Natural killer cell (primary cell): ENCODE results near the gene OSBPL10. TPM values are rescaled to one million over a fixed set of nuclear protein-coding genes. Genes with fewer than 3 reads are reported as not detected.

ENCODE experiments used
- ATAC-seq, 3 donors: fragments of 150-1000 bp in 2 of 3; fragments of 200-7000 bp in 1 of 3; cut with Tn5 transposase; 1 replicate in 1 of 3; 2 replicates in 2 of 3; pipeline ENCODE4 v1.10.0; 2021; ENCODE audit warnings: mild to moderate bottlenecking in 2 of 3, moderate library complexity in 2 of 3
- DNase-seq, 2 donors: peaks; one replicate each; pipeline versions ENCODE4 v3.0.0 to v3.0.0-alpha.2; 2013 to 2021; ENCODE audit warnings: mixed read lengths in 1 of 2
- H3K27ac ChIP-seq: one replicate; pipeline ENCODE4 v1.5.1; 2013; ENCODE audit warnings: mild to moderate bottlenecking, low read length
- H3K27me3 ChIP-seq: one replicate; pipeline ENCODE4 v1.6.1; 2013; ENCODE audit warnings: low read length; ENCODE audit not compliant: control insufficient read depth, insufficient read depth
- H3K36me3 ChIP-seq: one replicate; pipeline ENCODE4 v1.6.1; 2013; ENCODE audit warnings: low read length; ENCODE audit not compliant: control insufficient read depth, insufficient read depth
- H3K4me1 ChIP-seq: one replicate; pipeline ENCODE4 v1.6.1; 2013; ENCODE audit warnings: low read length; ENCODE audit not compliant: control insufficient read depth, insufficient read depth
- H3K4me3 ChIP-seq: one replicate; pipeline ENCODE4 v1.5.1; 2013; ENCODE audit warnings: low read length
- H3K9me3 ChIP-seq: one replicate; pipeline ENCODE4 v1.6.1; 2013; ENCODE audit warnings: low read length; ENCODE audit not compliant: control insufficient read depth, insufficient read depth
- H3K27ac Mint-ChIP-seq, 2 donors: one replicate each; pipeline ENCODE4 v1.8.0; 2022; ENCODE audit warnings: mild to moderate bottlenecking in 2 of 2, mixed read lengths in 2 of 2, moderate library complexity in 1 of 2
- H3K27me3 Mint-ChIP-seq, 2 donors: one replicate each; pipeline ENCODE4 v1.8.0; 2022; ENCODE audit warnings: low read depth in 2 of 2, mixed read lengths in 2 of 2
- H3K36me3 Mint-ChIP-seq: one replicate; pipeline ENCODE4 v1.8.0; 2022; ENCODE audit warnings: mixed read lengths
- H3K4me1 Mint-ChIP-seq, 2 donors: one replicate each; pipeline ENCODE4 v1.8.0; 2022; ENCODE audit warnings: mixed read lengths in 2 of 2
- H3K4me3 Mint-ChIP-seq: one replicate; pipeline ENCODE4 v1.8.0; 2022; ENCODE audit warnings: mild to moderate bottlenecking, moderate library complexity, mixed read lengths
- H3K9me3 Mint-ChIP-seq, 2 donors: one replicate each; pipeline ENCODE4 v1.8.0; 2022; ENCODE audit warnings: mixed read lengths in 2 of 2
- WGBS: methylation state at CpG from one replicate; pipeline ENCODE4 v1.1.7; 2013; ENCODE audit warnings: missing lambda C conversion rate; ENCODE audit not compliant: insufficient coverage; 5-methylcytosine and 5-hydroxymethylcytosine counted together
- intact Hi-C: fragments of 100-400 bp; cut with micrococcal nuclease; formaldehyde crosslinking; loops from one replicate; pipeline ENCODE4 v1.14.2; 2022
- total RNA-seq, 4 donors: library from RNA; stranded (reverse); fragments of 120-200 nt in 1 of 4; gene quantifications; one replicate each; pipeline versions ENCODE4 v1.2.3 to v1.2.4, GENCODE V29; 2013 to 2022
- TF ChIP-seq, protein P1 (sequence below): fragments of 200-600 bp; IDR thresholded peaks from one replicate; pipeline ENCODE4 v1.8.0; 2022; ENCODE audit warnings: antibody characterized with exemption

The OSBPL10 gene
- total RNA-seq, 3 donors from 2014 or later (not counting 1 experiment from before 2014, with no cell fraction given): 1.00 to 3.6 (median 1.6) TPM

DNA sequence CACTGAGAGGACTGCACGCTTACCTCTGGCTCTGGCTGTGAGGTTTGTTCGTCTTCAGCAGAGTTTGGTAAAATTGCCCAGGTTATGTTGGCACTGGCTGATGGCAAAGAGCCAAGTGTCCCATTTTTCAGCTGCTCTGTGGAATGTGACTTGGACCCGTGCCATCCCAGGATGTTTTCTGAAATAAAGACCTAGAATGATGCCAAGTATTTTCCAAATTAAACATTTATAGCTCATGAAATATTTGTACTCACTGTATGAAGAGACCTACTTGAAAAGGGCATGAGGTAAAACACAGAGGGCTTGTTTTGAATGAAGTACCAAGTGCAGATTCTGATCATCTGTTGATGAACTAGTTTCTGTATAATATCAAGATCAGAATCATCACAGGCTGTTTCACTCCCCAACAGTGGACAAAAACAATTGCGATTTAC lies 247.8 kb downstream of the OSBPL10 start:
- Mint-ChIP-seq H3K9me3 (no peaks in the 10 kb centered on the region), H3K27ac (no peak overlapping the region), H3K4me1 (no peaks in the 10 kb centered on the region), H3K27me3 (peaks cover 13 to 16% of the 10 kb centered on the region in 2 donors), H3K36me3 (no peaks in the 10 kb centered on the region), H3K4me3 (no peak overlapping the region)
- Histone ChIP-seq H3K4me1 (no peaks in the 10 kb centered on the region), H3K4me3 (no peak overlapping the region), H3K27me3 (no peaks in the 10 kb centered on the region), H3K36me3 (no peaks in the 10 kb centered on the region), H3K9me3 (no peaks in the 10 kb centered on the region), H3K27ac (no peak overlapping the region)
- intact Hi-C loops: no loop called here
- TF ChIP-seq, protein P1, sequence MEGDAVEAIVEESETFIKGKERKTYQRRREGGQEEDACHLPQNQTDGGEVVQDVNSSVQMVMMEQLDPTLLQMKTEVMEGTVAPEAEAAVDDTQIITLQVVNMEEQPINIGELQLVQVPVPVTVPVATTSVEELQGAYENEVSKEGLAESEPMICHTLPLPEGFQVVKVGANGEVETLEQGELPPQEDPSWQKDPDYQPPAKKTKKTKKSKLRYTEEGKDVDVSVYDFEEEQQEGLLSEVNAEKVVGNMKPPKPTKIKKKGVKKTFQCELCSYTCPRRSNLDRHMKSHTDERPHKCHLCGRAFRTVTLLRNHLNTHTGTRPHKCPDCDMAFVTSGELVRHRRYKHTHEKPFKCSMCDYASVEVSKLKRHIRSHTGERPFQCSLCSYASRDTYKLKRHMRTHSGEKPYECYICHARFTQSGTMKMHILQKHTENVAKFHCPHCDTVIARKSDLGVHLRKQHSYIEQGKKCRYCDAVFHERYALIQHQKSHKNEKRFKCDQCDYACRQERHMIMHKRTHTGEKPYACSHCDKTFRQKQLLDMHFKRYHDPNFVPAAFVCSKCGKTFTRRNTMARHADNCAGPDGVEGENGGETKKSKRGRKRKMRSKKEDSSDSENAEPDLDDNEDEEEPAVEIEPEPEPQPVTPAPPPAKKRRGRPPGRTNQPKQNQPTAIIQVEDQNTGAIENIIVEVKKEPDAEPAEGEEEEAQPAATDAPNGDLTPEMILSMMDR: no peak
- ATAC-seq (no peak), DNase-seq (no peak)
- WGBS: 92% methylated on average over 3 of the region's 4 CpGs

- H3K9me3 Mint-ChIP-seq: no peaks in the 10 kb centered on the region
- H3K27me3 Mint-ChIP-seq: peaks cover 9 to 16% of the 10 kb centered on the region in 2 donors
- Histone ChIP-seq H3K36me3 (no peaks in the 10 kb centered on the region), H3K4me3 (no peak overlapping the region), H3K4me1 (no peaks in the 10 kb centered on the region), H3K27me3 (no peaks in the 10 kb centered on the region), H3K27ac (no peak overlapping the region), H3K9me3 (no peaks in the 10 kb centered on the region)
- no peak overlapping the region for H3K27ac Mint-ChIP-seq
- WGBS: 90% methylated on average over 8 of the region's 8 CpGs
- intact Hi-C loops: no loop called here
- DNase-seq (no peak), ATAC-seq (no peak)
- H3K4me1 Mint-ChIP-seq: no peaks in the 10 kb centered on the region
- no peaks in the 10 kb centered on the region for H3K36me3 Mint-ChIP-seq
- TF ChIP-seq, protein P1: no peak
- no peak overlapping the region for H3K4me3 Mint-ChIP-seq
Observed at GRCh38 chr3:31732548-31732947, 248.5 kb downstream of the OSBPL10 start.

GRCh38 chr3:31729573-31729972 lies 251.5 kb downstream of the OSBPL10 start:
- no peak overlapping the region for H3K27ac Mint-ChIP-seq
- no peak overlapping the region for H3K4me3 Mint-ChIP-seq
- no peaks in the 10 kb centered on the region for H3K4me1 ChIP-seq
- ATAC-seq: no peak
- TF ChIP-seq, protein P1: no peak
- 83% methylated on average over 7 of the region's 8 CpGs for WGBS
- no peaks in the 10 kb centered on the region for H3K36me3 ChIP-seq
- H3K36me3 Mint-ChIP-seq: no peaks in the 10 kb centered on the region
- no peaks in the 10 kb centered on the region for H3K9me3 ChIP-seq
- intact Hi-C loops: no loop called here
- H3K27ac ChIP-seq: no peak overlapping the region
- H3K27me3 ChIP-seq: no peaks in the 10 kb centered on the region
- H3K9me3 Mint-ChIP-seq: no peaks in the 10 kb centered on the region
- H3K4me3 ChIP-seq: no peak overlapping the region
- H3K27me3 Mint-ChIP-seq: peaks cover 0 to 6% of the 10 kb centered on the region in 2 donors
- no peaks in the 10 kb centered on the region for H3K4me1 Mint-ChIP-seq
- no peak for DNase-seq

GRCh38 chr3:31729082-31729481 lies 252.0 kb downstream of the OSBPL10 start:
- Histone ChIP-seq H3K27me3 (no peaks in the 10 kb centered on the region), H3K36me3 (no peaks in the 10 kb centered on the region), H3K27ac (no peak overlapping the region), H3K4me1 (no peaks in the 10 kb centered on the region), H3K9me3 (no peaks in the 10 kb centered on the region), H3K4me3 (no peak overlapping the region)
- Mint-ChIP-seq H3K27ac (no peak overlapping the region), H3K4me1 (no peaks in the 10 kb centered on the region), H3K27me3 (peaks cover 0 to 6% of the 10 kb centered on the region in 2 donors), H3K9me3 (no peaks in the 10 kb centered on the region), H3K36me3 (no peaks in the 10 kb centered on the region), H3K4me3 (no peak overlapping the region)
- DNase-seq (no peak), ATAC-seq (no peak)
- TF ChIP-seq, protein P1: no peak
- intact Hi-C loops: no loop called here
- WGBS: 87% methylated on average over 3 of the region's 3 CpGs
